K562 (cell line): Measurements from ENCODE around the gene CD109. TPM values are rescaled to one million over a fixed set of nuclear protein-coding genes. Genes with fewer than 3 reads are reported as not detected.

Experiments
- ATAC-seq: fragments of 200-7000 bp; cut with Tn5 transposase; 3 replicates; pipeline ENCODE4 v1.9.1; 2020; ENCODE audit warnings: moderate library complexity
- BruUV-seq: library from RNA; stranded (reverse); fragments of 400-500 nt; replicated peaks from 2 replicates; lab custom pipeline; 2021; lab: Mats Ljungman, UMichigan
- CTCF ChIA-PET: fragments of 300-600 bp; formaldehyde crosslinking; extraction: SDS; loops from one replicate; lab custom pipeline; 2021; ENCODE audit warnings: low intra/inter-chr PET ratio; lab: Yijun Ruan, JAX
- POLR2A ChIA-PET: fragments of 300-600, 350-650 bp; sonication (Branson Sonifier 250); formaldehyde crosslinking; extraction: SDS; loops from one replicate; lab custom pipeline; 2021; ENCODE audit warnings: antibody characterized with exemption, inconsistent platforms; lab: Yijun Ruan, JAX
- DNase-seq, 4 experiments: peaks; one replicate each; pipeline versions ENCODE4 v3.0.0 to v3.0.0-alpha.2; 2011 to 2018; ENCODE audit warnings: low spot score in 3 of 4, mixed read lengths in 3 of 4; ENCODE audit errors: extremely low read depth in 1 of 4
- FAIRE-seq: peaks from 2 replicates; lab custom pipeline; 2011; peaks lifted over from hg19 to GRCh38; lab: Jason Lieb, UNC
- H2AFZ ChIP-seq: 2 replicates; pipeline ENCODE4 v1.6.0; 2011; ENCODE audit warnings: low read depth, low read length, control low read depth, inconsistent platforms
- H3K27ac ChIP-seq: fragments of 200-600 bp; 3 replicates; pipeline ENCODE4 v1.8.0; 2011; ENCODE audit warnings: low read depth, mild to moderate bottlenecking, control low read depth, inconsistent platforms, low read length, moderate library complexity, mixed read lengths; ENCODE audit errors: extremely low read depth
- H3K27me3 ChIP-seq, 2 experiments: fragments of 300-600 bp in 1 of 2; 2 replicates in 1 of 2; 3 replicates in 1 of 2; pipeline versions ENCODE4 v1.6.0 to v1.8.0; 2011; ENCODE audit warnings: inconsistent platforms in 2 of 2, low read length in 2 of 2, mild to moderate bottlenecking in 1 of 2, mixed read lengths in 1 of 2, moderate library complexity in 1 of 2; ENCODE audit not compliant: control insufficient read depth in 2 of 2, insufficient read depth in 2 of 2
- H3K36me3 ChIP-seq: fragments of 300-600 bp; 3 replicates; pipeline ENCODE4 v1.8.0; 2011; ENCODE audit warnings: mild to moderate bottlenecking, low read length, inconsistent platforms; ENCODE audit not compliant: control insufficient read depth, insufficient read depth
- H3K4me1 ChIP-seq, 2 experiments: fragments of 200-600 bp in 1 of 2; replicated peaks in 1 of 2; 2 replicates in 1 of 2; 3 replicates in 1 of 2; pipeline versions ENCODE4 v1.5.1 to v1.8.0; 2011; ENCODE audit warnings: inconsistent platforms in 2 of 2, low read length in 2 of 2, mild to moderate bottlenecking in 1 of 2, mixed read lengths in 1 of 2, moderate library complexity in 1 of 2; ENCODE audit not compliant: control insufficient read depth in 2 of 2, insufficient read depth in 2 of 2
- H3K4me2 ChIP-seq: 2 replicates; pipeline ENCODE4 v1.6.1; 2011; ENCODE audit warnings: low read length, control low read depth, inconsistent platforms, mixed read lengths; ENCODE audit not compliant: insufficient read depth
- H3K4me3 ChIP-seq: fragments of 200-600 bp; sonication (generic), shearing (Covaris generic); 2 replicates; pipeline ENCODE4 v1.5.1; 2016; ENCODE audit warnings: control low read depth, inconsistent platforms
- H3K79me2 ChIP-seq: fragments of 200-600 bp; 3 replicates; pipeline ENCODE4 v1.8.0; 2011; ENCODE audit warnings: low read length, inconsistent platforms; ENCODE audit not compliant: control insufficient read depth, insufficient read depth
- H3K9ac ChIP-seq, 2 experiments: 2 replicates each; pipeline versions ENCODE4 v1.6.0 to v1.6.1; 2011; ENCODE audit warnings: low read depth in 2 of 2, low read length in 2 of 2, control low read depth in 1 of 2, inconsistent platforms in 1 of 2, mild to moderate bottlenecking in 1 of 2, mixed read lengths in 1 of 2; ENCODE audit not compliant: insufficient read depth in 1 of 2
- H3K9me1 ChIP-seq: one replicate; pipeline ENCODE4 v1.6.0; 2011; ENCODE audit warnings: inconsistent platforms, mild to moderate bottlenecking, low read length, moderate library complexity; ENCODE audit not compliant: control insufficient read depth, insufficient read depth
- H3K9me3 ChIP-seq: replicated peaks from 2 replicates; pipeline ENCODE4 v1.5.1; 2011; ENCODE audit warnings: low read depth, low read length, inconsistent platforms; ENCODE audit not compliant: control insufficient read depth, insufficient read depth
- H4K20me1 ChIP-seq: replicated peaks from 2 replicates; pipeline ENCODE4 v1.6.1; 2011; ENCODE audit warnings: low read length, inconsistent platforms, mixed read lengths; ENCODE audit not compliant: control insufficient read depth, insufficient read depth
- ARID2 ChIP-seq: fragments of 450-650 bp; IDR thresholded peaks from 2 replicates; pipeline ENCODE4 v1.6.1; 2017; ENCODE audit warnings: antibody characterized with exemption, mild to moderate bottlenecking
- CEBPG ChIP-seq, 3 experiments: fragments of 200-800 bp in 1 of 3; sonication (Bioruptor generic) in 1 of 3; sonication (generic) in 1 of 3; formaldehyde crosslinking in 1 of 3; IDR thresholded peaks in 2 of 3; conservative IDR thresholded peaks in 1 of 3; 2 replicates each; pipeline versions ENCODE4 v1.6.1 to v1.8.0; 2016 to 2022; ENCODE audit warnings: missing compliant biosample characterization in 2 of 3, missing genetic modification characterization in 2 of 3, mild to moderate bottlenecking in 1 of 3, missing genetic modification reagents in 1 of 3
- CHCHD3 ChIP-seq: fragments of 250-450 bp; sonication (Bioruptor Pico); IDR thresholded peaks from 2 replicates; pipeline ENCODE4 v2.1.2; 2022; ENCODE audit warnings: mild to moderate bottlenecking
- EHMT2 ChIP-seq: fragments of 450-650 bp; IDR thresholded peaks from 2 replicates; pipeline ENCODE4 v1.6.1; 2018; ENCODE audit warnings: antibody characterized with exemption
- HEY1 ChIP-seq: fragments of 250-450 bp; sonication (Bioruptor Pico); IDR thresholded peaks from 2 replicates; pipeline ENCODE4 v1.5.0; 2020; ENCODE audit warnings: mild to moderate bottlenecking, moderate library complexity, borderline replicate concordance
- NFXL1 ChIP-seq: fragments of 450-650 bp; formaldehyde crosslinking; IDR thresholded peaks from 2 replicates; pipeline ENCODE4 v1.4.0; 2021; ENCODE audit warnings: mild to moderate bottlenecking
- NRF1 ChIP-seq, 2 experiments: fragments of 450-650 bp; IDR thresholded peaks in 1 of 2; conservative IDR thresholded peaks in 1 of 2; 2 replicates each; pipeline ENCODE4 v1.6.1; 2014; ENCODE audit warnings: mild to moderate bottlenecking in 2 of 2
- TCF7L2 ChIP-seq: fragments of 150-350 bp; IDR thresholded peaks from 2 replicates; pipeline ENCODE4 v1.6.1; 2016; ENCODE audit warnings: low read depth, mild to moderate bottlenecking, low read length, moderate library complexity
- TCFL5 ChIP-seq: fragments of 250-450 bp; sonication (Bioruptor Pico); conservative IDR thresholded peaks from 2 replicates; pipeline ENCODE4 v1.6.1; 2021; ENCODE audit warnings: mild to moderate bottlenecking, moderate library complexity, matching md5 sums
- ZKSCAN1 ChIP-seq: fragments of 150-350 bp; IDR thresholded peaks from 2 replicates; pipeline ENCODE4 v1.6.1; 2016; ENCODE audit warnings: low read depth, low read length
- ZNF184 ChIP-seq: sonication (generic); formaldehyde crosslinking; IDR thresholded peaks from 2 replicates; pipeline ENCODE4 v1.5.0; 2020; ENCODE audit warnings: missing genetic modification reagents
- ZNF282 ChIP-seq: sonication (generic); formaldehyde crosslinking; IDR thresholded peaks from 2 replicates; pipeline ENCODE4 v1.8.1; 2023; ENCODE audit warnings: missing genetic modification reagents
- WGBS: fragments of 100-300 bp; shearing (Covaris generic); methylation state at CpG from one replicate; pipeline ENCODE4 v1.1.6; 2016; ENCODE audit warnings: low coverage, mixed read lengths; ENCODE audit not compliant: insufficient coverage; ENCODE audit errors: missing lambda C conversion rate; 5-methylcytosine and 5-hydroxymethylcytosine counted together
- in situ Hi-C: fragments of 300-500 bp; cut with MboI; formaldehyde crosslinking; loops from 4 replicates; pipeline ENCODE4 v1.15.0; 2018; ENCODE audit warnings: inconsistent platforms, mixed read lengths
- intact Hi-C: fragments of 100-400 bp; cut with micrococcal nuclease; formaldehyde crosslinking; loops from 2 replicates; pipeline ENCODE4 v1.14.2; 2022
- polyA plus RNA-seq, 8 experiments: library from polyadenylated mRNA; depleted of rRNA in 4 of 8; stranded (reverse) in 5 of 8; unstranded in 3 of 8; fragments of >200 nt; fragmentation: Nextera tagmentation in 2 of 8; fragmentation: Illumina TruSeq in 1 of 8; extraction: Ambion mirVana in 2 of 8; extraction: Trizol in 1 of 8; gene quantifications; 2 replicates each; pipeline versions ENCODE4 v1.2.1 to v1.2.3, GENCODE V29; 2011 to 2014; ENCODE audit warnings: inconsistent platforms in 1 of 8, missing spikeins in 1 of 8
- total RNA-seq, 7 experiments: library from RNA; depleted of rRNA in 6 of 7; stranded (reverse); fragments of >200 nt in 6 of 7; fragmentation: Illumina TruSeq in 2 of 7; extraction: Trizol in 2 of 7; gene quantifications; 2 replicates each; pipeline versions ENCODE4 v1.2.1 to v1.2.3, GENCODE V29; 2011 to 2021; ENCODE audit warnings: low replicate concordance in 1 of 7
- TF ChIP-seq, protein P1 (sequence below): fragments of 250-450 bp; sonication (Bioruptor Pico); IDR thresholded peaks from 2 replicates; pipeline ENCODE4 v1.5.0; 2020; ENCODE audit warnings: mild to moderate bottlenecking
- TF ChIP-seq, protein P2 (sequence below): fragments of 250-450 bp; sonication (Bioruptor Pico); IDR thresholded peaks from 2 replicates; pipeline ENCODE4 v1.5.0; 2022; ENCODE audit warnings: mild to moderate bottlenecking
- TF ChIP-seq, protein P3 (sequence below): fragments of 450-650 bp; formaldehyde crosslinking; IDR thresholded peaks from 2 replicates; pipeline ENCODE4 v1.4.0; 2020; ENCODE audit warnings: mild to moderate bottlenecking, mixed read lengths
- TF ChIP-seq, protein P4 (sequence below): sonication (generic); formaldehyde crosslinking; IDR thresholded peaks from 2 replicates; pipeline ENCODE4 v1.8.0; 2023; ENCODE audit warnings: mild to moderate bottlenecking, missing genetic modification reagents

CD109 gene
- total and polyA plus RNA-seq, 9 of the 15 experiments (the other 6 are each of a cell fraction or from before 2014, with no cell fraction given): under 0.01 to 0.22 (median 0.11) TPM

DNA sequence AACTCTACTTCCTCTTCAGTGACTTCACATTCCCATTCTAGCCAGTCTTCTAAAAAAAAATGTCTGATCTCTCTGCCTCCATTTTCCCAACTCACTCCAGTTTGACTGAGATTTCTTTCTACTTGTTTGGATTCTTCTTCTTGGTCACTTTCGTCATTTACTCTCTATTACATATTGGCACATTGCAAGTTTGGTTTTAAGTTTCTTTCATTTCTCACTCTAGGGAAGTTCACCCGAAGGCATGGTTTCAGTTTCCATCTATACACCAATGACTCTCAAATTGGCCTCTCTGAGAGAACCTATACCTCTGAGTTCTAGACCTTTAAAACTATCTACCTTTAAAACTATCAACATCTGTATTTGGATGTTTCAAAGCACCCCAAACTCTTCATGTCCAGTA is 51.3 kb downstream of the CD109 start:
- ATAC-seq (no peak), FAIRE-seq (no peak), DNase-seq (no peak)
- H3K27ac ChIP-seq: no peak overlapping the region
- no peaks in the 10 kb centered on the region for H3K27me3 ChIP-seq
- H3K36me3 ChIP-seq: no peaks in the 10 kb centered on the region
- H3K4me3 ChIP-seq: no peak overlapping the region
- in situ Hi-C loops: loop anchor here (25.0 kb wide), 1 partner anchor 1790 kb away; no protein-coding TSS in a partner anchor
- ChIA-PET POLR2A (no interaction called here), CTCF (no interaction called here)
- H3K9ac ChIP-seq: no peak overlapping the region
- H3K9me3 ChIP-seq: no peaks in the 10 kb centered on the region
- intact Hi-C loops: no loop called here
- H3K9me1 ChIP-seq: no peaks in the 10 kb centered on the region
- H3K79me2 ChIP-seq: no peaks in the 10 kb centered on the region
- H4K20me1 ChIP-seq: no peaks in the 10 kb centered on the region
- H2AFZ ChIP-seq: no peak overlapping the region
- no peaks in the 10 kb centered on the region for H3K4me1 ChIP-seq
- no peak overlapping the region for H3K4me2 ChIP-seq
- no TSS peak for BruUV-seq
- WGBS: 2% methylated on average over 2 of the region's 2 CpGs
- no peak for TF ChIP-seq TCFL5 (CRISPR knock-in tag)
- TF ChIP-seq TCF7L2: no peak
- TF ChIP-seq ZNF184 (CRISPR knock-in tag): no peak
- TF ChIP-seq, protein P1, sequence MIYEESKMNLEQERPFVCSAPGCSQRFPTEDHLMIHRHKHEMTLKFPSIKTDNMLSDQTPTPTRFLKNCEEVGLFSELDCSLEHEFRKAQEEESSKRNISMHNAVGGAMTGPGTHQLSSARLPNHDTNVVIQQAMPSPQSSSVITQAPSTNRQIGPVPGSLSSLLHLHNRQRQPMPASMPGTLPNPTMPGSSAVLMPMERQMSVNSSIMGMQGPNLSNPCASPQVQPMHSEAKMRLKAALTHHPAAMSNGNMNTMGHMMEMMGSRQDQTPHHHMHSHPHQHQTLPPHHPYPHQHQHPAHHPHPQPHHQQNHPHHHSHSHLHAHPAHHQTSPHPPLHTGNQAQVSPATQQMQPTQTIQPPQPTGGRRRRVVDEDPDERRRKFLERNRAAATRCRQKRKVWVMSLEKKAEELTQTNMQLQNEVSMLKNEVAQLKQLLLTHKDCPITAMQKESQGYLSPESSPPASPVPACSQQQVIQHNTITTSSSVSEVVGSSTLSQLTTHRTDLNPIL (CRISPR knock-in tag): no peak
- TF ChIP-seq, protein P2, sequence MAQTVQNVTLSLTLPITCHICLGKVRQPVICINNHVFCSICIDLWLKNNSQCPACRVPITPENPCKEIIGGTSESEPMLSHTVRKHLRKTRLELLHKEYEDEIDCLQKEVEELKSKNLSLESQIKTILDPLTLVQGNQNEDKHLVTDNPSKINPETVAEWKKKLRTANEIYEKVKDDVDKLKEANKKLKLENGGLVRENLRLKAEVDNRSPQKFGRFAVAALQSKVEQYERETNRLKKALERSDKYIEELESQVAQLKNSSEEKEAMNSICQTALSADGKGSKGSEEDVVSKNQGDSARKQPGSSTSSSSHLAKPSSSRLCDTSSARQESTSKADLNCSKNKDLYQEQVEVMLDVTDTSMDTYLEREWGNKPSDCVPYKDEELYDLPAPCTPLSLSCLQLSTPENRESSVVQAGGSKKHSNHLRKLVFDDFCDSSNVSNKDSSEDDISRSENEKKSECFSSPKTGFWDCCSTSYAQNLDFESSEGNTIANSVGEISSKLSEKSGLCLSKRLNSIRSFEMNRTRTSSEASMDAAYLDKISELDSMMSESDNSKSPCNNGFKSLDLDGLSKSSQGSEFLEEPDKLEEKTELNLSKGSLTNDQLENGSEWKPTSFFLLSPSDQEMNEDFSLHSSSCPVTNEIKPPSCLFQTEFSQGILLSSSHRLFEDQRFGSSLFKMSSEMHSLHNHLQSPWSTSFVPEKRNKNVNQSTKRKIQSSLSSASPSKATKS (CRISPR knock-in tag): no peak
- TF ChIP-seq ZNF282 (CRISPR knock-in tag): no peak
- TF ChIP-seq, protein P3, sequence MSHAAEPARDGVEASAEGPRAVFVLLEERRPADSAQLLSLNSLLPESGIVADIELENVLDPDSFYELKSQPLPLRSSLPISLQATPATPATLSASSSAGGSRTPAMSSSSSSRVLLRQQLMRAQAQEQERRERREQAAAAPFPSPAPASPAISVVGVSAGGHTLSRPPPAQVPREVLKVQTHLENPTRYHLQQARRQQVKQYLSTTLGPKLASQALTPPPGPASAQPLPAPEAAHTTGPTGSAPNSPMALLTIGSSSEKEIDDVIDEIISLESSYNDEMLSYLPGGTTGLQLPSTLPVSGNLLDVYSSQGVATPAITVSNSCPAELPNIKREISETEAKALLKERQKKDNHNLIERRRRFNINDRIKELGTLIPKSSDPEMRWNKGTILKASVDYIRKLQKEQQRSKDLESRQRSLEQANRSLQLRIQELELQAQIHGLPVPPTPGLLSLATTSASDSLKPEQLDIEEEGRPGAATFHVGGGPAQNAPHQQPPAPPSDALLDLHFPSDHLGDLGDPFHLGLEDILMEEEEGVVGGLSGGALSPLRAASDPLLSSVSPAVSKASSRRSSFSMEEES (CRISPR knock-in tag): no peak
- TF ChIP-seq HEY1 (CRISPR knock-in tag): no peak
- TF ChIP-seq NFXL1 (CRISPR knock-in tag): no peak
- TF ChIP-seq CHCHD3 (CRISPR knock-in tag): no peak
- no peak for TF ChIP-seq NRF1 (conservative IDR thresholded peaks at IDR 0.05 in 1 of 2, IDR thresholded peaks at IDR 0.05 in 1 of 2)
- TF ChIP-seq, protein P4, sequence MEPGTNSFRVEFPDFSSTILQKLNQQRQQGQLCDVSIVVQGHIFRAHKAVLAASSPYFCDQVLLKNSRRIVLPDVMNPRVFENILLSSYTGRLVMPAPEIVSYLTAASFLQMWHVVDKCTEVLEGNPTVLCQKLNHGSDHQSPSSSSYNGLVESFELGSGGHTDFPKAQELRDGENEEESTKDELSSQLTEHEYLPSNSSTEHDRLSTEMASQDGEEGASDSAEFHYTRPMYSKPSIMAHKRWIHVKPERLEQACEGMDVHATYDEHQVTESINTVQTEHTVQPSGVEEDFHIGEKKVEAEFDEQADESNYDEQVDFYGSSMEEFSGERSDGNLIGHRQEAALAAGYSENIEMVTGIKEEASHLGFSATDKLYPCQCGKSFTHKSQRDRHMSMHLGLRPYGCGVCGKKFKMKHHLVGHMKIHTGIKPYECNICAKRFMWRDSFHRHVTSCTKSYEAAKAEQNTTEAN: no peak
- no peak for TF ChIP-seq EHMT2
- no peak for TF ChIP-seq CEBPG (CRISPR knock-in tag; IDR thresholded peaks at IDR 0.05)
- TF ChIP-seq CEBPG (tag; conservative IDR thresholded peaks at IDR 0.05 in 1 of 2, IDR thresholded peaks at IDR 0.05 in 1 of 2): no peak
- TF ChIP-seq ZKSCAN1: no peak
- no peak for TF ChIP-seq ARID2
